Right lung (tissue), 5 donors: ENCODE results near the gene CSNK1E. TPM values are rescaled to one million over a fixed set of nuclear protein-coding genes. Genes with fewer than 3 reads are reported as not detected.

Source experiments
- DNase-seq, 2 donors: peaks; one replicate each; pipeline ENCODE4 v3.0.0-alpha.2; 2013
- polyA plus RNA-seq, 5 donors: library from polyadenylated mRNA; unstranded; fragments of 120-200 nt; gene quantifications; one replicate each; pipeline versions ENCODE4 v1.2.1 to v1.2.3, GENCODE V29; 2013; ENCODE audit warnings: inconsistent platforms in 1 of 5, low replicate concordance in 1 of 5; ENCODE audit not compliant: insufficient read length in 5 of 5, insufficient read depth in 1 of 5

The CSNK1E gene
- polyA plus RNA-seq, 5 donors, result 148 to 201 (median 194) TPM

DNA sequence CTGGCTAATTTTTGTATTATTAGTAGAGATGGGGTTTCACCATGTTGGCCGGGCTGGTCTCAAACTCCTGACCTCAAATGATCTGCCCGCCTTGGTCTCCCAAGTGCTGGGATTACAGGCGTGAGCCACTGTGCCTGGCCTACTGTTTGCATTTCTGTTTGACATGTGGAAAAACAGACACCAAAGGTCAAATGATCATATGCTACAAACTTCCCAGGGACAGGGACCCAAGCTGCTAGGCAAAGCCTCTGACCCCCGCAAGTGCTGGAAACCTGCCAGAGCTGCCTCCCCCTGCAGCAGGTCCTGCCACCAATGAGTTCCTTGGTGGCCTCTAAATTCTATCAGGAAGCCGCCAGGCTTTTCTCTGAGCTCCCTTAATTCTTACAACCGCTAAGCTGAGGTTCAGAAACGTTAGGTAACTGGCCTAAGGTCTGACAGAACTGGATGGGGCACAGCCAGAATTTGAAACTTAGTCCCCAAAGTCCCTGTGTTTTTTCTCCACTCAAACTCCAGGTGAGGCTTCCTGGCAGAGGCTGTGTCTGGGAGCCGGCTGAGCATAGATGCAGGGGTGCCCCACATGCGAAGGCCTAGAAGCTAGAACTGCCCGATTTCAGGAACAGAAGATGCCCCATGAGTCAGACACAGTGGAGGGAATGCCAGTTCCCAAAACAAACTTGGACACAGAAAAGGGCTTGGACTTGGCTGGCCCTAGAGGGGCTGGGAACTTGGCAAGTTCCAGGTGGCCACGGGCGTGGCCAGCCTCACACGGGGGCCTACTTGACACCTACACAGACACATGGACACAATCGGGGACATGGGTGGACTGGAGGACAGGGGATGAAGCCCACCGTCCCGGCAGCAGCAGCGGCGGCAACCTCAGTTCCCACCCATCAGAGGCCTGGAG, 7.4 kb downstream of the CSNK1E start:
- DNase-seq, result no peak

DNA sequence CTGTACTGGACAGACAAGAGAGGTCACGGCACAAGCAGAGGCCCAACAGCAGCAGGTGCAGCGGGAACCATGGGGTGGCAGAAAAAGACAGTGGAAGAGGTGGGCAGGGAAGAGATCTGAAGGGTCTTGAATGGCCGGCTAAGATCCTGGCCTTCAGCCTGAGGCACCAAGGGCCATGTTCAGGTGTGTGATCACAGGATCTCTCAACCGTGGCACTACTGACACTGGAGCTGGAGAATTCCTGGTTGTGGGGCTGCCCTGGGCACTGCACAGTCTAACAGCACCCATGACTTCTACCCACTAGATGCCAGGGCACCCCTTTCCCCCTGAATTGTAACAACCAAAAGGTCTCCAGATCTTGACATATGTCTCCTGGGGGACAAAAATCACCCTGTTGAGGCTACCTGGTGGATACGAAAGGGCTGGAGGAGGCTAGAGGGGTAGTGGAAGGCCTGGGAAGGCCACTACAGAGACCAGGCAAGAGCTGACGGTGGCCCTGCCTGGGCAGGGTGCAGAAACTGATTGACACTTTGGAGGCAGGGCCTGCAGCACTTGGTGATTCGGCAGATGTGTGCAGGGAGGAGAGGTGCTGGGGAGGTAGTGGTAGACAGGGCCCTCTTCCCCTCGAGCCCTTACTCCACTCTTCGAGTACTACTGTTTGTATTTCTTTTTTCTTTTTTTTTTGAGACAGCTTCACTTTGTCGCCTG, 8.3 kb downstream of the CSNK1E start:
- no peak for DNase-seq

DNA sequence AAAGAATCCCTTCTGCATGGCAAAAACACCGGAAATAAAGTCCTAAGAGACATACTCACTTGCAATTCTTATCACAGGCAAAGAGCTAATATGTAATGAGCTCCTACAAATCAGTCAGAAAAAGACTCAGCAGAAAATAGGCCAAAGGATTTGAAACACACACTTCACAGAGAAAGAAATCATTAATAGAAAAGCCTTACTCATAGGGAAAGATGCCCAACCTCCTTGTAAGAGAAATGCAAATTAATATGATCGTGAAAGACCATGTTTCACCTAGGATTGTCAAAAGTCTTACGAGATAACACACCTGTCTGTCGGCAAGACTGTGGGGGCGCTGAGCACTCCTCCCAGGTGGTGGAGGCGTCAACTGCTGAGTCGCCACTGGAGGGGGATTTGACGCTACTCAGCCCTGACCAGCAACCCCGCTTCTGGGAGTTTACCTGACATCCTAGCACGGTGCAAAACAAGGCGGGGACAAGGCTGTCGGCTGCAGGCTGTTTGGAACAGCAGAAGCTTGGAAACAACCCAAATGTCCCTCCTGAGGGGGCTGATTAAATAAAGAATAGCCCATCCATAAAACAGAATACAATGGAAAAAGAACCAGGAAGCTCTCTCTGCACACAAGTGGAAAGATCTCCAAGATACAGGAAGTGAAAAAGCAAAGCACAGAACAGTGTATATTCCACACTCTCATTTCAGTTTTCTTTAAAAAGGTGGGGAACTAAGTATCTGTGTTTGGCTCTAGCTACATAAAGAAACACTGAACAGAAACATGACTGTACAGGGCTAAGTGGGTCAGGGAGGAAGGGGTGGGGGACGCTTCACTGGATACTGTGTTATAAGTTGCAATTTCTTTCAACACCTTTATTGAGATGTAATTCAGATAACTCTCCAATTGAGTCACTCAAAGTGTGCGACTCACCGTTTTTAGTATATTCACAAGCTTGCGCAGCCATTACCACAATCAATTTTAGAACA, 11.5 kb downstream of the CSNK1E start:
- DNase-seq, result no peak

DNA sequence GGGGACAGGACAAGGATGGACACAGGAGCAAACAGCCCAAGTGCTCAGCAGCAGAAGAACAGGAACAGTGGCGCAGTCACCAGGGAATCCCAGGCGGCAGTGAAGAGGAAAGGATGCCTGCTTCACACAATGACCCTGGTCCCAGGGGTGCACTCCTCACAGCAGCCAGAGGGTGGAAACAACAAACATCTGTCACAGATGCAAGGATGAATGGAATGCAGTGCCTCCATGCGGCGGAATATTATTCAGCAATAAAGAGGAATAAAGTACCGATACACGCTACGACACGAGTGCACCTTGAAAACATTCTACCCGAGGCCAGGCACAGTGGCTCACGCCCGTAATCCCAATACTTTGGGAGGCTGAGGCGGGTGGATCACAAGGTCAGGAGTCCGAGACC, 12.7 kb downstream of the CSNK1E start:
- no peak for DNase-seq

DNA sequence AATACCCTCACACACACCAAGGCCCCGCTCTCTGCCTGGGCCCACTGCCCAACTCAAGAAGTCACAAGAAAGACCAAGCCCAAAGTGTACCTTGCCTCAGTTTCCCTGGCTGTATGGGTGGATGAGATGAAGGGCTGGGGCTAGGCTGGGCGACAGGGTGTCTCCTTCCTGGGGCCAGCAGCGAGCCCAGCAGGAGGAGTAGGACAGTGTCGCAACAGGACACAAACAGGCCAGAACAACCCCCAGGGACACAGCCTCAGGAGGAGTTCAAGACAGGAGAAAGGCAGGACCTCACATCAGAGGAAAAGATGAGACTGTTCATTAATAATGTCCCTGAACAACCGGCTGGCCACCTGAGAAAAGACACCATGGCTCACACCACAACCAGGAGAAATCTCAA, 13.3 kb downstream of the CSNK1E start:
- no peak for DNase-seq

DNA sequence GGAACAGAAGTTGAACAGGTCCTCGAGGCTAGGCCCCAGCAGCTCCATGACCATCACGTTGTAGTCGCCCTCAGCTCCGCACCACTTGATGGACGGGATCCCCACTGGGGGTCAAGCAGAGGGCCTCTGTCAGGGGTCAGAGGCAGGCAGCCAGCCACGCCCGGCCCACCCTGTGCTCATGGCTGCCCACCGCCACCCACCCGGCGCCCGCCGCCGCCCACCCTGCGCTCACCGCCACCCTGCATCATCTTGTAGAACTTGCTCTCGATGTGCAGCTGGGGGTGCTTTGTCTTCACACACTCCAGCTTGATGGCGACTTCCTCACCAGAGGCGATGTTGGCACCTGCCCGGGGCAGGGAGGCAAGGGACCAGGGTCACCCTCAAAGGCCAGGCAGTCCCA, 14.3 kb downstream of the CSNK1E start:
- no peak for DNase-seq

DNA sequence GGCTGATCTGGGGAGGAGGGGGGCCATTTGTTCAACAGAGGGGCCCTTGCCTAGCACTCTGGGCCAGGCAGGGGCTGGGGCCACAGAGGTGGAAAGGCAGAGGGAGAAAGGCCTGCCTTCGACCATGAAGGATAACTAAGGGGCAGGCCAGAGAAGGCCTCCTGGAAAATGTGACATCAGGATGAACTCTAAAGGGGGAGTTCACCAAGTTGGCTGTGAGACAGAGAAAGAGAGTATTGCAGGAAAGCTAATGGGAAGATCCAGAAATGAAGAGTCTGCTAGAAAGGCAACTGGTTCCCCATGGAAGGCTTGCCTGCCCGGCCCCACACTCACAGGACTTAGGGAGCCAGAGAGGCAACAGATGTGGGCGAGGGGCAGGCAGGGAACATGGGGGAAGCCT, 16.3 kb downstream of the CSNK1E start:
- no peak for DNase-seq

DNA sequence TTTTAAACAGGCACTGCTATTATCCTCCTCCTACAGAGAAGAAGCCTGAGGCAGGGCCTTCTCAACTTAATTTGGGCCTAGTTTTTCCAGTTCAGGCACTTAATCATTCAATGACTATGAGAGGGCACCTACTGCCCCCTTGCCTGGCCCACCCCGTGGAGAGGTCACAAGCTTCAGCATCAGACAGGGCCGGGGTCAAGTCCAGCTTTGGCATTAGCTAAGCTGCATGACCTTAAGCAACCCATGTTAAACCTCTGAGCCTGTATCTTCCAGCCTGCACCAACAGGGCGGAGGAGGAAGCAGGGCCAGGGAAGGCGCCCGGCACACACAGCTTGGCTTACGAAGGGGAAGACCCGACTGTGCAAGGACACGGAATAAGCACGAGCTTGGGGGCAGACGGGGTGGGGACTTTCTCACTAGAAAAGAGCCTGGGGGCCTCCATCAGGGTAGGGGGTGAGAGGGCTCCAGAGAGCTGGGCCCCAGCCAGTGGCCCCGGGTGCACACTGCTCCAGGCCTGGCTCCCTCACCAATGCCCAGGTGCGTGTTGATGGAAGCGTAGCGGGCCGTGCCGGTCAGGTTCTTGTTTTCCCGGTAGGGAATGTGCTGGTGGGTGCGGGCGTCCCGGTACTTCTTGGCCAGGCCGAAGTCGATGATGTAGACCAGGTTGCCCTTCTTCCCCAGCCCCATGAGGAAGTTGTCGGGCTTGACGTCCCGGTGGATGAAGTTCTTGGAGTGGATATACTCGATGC, 16.9 kb downstream of the CSNK1E start:
- DNase-seq, result no peak

DNA sequence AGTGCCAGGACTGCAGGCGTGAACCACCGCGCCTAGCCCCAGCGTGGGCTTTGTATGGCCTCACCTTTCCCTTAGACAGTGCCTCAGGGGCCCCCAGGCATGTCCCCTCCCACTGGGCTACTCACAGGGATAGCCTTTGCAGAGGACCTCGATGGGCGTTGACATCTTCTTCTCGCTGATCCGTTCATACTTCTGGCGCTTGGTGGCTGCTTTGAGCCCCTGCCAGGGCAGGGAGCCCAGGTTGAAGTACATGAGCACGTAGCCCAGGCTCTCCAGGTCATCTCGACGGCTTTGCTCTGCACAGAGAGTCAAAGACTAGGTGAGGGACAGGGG, 17.5 kb downstream of the CSNK1E start:
- no peak for DNase-seq

DNA sequence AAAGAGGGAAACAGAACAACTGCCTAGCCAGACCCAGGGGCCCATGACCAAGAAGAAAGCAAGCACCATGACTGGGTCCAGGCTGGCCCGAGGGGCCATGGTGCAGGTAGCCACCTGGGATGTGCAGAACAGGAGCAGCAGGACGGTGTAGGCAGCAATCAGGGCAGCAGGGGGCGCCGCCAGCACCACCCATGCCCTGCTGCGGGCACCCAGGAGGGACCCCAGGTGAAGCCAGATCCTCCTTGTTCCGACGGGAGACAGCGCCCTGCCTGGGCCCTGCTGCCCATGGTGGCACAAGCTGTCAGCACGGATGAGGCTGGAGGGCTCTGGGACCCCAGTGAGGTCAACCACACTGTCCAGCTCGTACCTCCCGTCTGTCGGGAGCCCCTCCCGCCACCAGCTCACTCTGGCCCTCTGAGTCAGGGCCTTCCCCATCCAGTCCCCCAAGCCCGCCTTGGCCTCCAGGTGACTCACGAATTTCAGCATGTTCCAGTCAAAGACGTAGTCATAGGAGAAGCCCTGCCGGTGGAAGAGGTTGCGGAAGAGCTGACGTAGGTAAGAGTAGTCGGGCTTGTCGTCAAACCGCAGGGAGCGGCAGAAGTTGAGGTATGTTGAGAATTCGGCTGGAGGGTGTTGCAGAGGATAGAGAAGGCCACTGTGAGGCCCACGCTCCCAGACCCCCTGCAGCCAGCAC, 18.8 kb downstream of the CSNK1E start:
- DNase-seq, result no peak

DNA sequence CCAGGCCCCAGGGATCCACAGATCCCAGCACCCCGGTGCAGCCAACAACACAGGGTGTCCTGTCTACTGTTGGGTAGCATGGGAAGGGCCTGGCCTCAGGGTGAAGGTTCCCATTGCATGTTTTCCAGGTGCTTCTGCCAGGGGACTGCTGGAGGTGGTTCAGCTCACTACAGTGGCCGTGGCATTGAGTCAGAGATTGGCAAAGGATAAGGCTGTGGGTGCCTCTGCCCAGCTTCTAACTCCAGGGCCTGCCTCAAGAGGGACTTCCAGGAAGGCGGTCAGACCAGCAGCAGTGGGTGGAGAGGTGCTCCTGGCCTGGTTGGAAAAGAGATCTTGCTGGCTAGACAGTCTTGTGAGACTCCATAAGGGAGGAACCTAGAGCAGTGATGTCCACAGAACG, 20.9 kb downstream of the CSNK1E start:
- no peak for DNase-seq

DNA sequence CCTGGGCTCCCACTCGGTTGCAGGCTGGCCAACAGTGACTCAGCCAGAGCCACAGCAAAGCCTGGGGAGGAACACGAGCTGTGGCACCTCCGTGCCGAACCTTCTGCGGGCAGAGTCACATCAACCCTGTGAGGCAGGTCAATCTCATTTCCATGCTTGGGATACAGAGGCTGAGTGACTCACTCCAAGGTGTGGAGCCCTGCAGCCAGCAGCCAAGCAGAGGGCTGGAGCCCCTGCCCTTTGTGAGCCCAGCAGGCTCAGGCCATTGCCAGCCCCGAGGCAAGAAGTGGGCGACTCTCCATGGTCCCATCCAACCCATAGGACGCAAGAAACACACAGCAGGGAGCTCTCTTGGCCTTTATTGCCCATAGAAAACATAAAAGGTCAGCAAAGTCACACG, 21.4 kb downstream of the CSNK1E start:
- no peak for DNase-seq

DNA sequence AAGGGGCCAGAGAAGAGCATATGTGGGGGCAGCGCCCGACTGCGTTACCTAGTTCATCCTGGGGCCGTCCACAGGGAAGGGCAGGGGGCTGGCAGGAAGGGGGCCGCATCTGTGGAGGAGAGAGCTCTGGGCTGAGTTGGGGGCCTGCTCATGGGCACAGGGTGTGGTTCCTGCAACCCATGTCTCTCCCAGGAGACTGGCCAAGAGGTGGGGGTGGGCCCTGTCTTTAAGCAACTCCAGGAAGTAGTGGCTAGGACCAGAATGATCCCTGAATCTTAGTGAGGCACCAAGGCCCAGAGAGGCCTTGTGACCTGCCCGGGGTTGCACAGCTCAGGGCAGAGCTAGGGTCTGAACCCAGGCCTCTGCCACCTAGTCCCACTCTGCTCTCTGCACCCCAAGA, 21.9 kb downstream of the CSNK1E start:
- no peak for DNase-seq

DNA sequence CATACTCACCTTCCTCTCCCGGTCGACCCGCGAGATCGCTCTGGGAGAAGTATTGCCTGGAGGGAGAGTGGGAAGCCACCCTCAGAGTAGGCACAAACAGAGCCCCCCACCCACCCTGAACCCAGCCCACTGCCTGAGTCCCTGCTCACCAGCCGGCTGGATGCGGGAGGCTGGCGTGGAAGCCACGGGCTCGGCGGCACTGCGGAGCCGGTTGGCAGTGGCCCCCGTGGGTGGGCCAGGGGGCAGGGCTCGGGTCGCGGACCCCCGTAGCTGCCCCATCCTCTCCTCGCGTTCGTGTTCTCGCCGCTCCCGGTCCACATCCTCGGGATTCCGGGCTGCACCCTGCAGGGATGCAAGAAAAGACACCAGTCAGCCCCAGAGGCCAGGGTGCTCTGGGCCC, 23.0 kb downstream of the CSNK1E start:
- no peak for DNase-seq

DNA sequence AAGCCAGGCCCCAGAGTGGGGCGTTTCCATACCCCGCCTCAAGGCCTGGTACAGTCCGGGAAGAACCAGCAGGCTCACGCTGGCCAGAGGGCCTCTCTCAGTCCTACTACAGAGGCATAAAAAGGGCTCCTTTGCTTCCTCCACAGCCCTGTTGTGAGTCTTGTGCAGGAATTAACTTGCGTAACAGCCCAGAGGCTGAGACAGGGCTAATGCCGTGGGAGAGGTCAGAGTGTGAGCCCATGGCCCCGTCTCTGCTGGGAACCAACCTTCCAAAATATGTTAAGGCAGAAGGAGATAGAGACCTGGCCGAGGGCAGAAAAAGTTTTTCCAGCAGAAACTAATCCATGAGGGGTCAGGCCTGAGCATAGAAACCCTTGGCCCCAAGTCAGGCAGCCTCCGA, 24.5 kb downstream of the CSNK1E start:
- DNase-seq, result no peak

DNA sequence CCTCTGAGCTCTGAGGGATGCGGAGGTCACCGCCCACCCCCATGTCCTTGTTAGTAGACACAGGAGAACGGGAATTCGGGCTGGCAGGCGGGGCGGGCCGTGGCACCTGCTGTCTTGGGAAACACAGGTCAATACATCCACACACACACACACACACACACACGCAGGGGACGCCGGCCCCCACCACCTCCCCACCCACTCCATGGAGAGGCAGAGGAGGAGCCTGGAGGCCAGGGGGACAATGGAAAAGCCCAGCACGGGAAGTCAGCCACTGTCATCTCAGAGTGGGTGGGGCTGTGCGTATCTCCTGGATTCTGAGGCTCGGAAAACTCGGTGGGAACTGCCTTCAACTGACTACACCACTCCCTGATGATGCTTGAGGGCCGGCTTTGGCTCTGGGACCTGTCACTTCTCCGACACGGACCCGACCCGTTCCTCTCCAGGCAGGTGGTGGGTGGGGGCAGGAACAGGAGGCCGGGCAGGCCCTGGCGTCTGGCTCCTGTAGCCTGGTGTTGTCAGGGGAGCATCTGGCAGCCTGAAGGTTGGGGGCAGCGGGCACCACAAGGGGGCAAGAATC, 25.9 kb downstream of the CSNK1E start:
- no peak for DNase-seq

DNA sequence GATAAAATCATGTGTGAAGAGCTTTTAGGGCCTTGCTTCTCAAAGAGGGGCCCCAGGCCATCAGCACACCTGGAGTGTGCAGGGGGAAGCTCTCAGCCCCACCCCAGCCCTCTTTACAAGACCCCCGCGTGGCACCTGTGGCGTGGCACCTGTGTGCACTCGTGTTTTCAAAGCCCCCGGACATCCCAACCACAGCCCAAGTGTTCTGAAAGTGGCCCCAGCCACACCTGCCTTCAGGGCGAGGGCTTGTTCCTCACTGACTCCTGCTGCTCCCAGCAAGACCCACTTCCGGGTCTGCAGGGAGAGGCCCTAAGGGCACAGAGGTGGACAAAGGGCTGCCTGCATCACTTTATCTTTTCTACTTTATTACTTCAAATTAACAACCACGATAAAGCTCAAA, 26.9 kb downstream of the CSNK1E start:
- DNase-seq, result no peak

DNA sequence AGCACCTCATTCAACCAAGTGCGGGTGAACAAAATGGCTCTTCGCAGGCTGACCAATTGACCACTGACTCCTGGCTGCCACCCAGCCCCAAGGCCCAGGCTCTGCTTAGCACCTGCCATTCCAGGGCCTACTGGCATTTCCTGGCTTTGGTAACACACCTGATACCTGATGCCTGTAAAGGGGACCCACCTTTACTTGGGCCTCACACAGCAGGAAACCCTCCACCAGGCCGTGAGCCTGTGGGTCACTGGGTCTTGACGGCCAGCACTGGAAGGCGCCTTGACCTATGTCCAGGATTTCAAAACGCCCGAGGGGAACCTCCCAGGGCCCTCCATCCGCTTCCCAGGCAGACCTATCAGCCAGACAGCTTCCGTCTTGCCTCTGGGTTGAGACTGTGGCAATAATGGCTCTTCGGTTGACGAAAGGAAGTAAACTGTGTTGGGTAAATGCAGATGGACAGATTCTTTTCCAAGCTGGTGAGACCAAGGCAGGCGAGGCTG, 27.6 kb downstream of the CSNK1E start:
- DNase-seq, result no peak

DNA sequence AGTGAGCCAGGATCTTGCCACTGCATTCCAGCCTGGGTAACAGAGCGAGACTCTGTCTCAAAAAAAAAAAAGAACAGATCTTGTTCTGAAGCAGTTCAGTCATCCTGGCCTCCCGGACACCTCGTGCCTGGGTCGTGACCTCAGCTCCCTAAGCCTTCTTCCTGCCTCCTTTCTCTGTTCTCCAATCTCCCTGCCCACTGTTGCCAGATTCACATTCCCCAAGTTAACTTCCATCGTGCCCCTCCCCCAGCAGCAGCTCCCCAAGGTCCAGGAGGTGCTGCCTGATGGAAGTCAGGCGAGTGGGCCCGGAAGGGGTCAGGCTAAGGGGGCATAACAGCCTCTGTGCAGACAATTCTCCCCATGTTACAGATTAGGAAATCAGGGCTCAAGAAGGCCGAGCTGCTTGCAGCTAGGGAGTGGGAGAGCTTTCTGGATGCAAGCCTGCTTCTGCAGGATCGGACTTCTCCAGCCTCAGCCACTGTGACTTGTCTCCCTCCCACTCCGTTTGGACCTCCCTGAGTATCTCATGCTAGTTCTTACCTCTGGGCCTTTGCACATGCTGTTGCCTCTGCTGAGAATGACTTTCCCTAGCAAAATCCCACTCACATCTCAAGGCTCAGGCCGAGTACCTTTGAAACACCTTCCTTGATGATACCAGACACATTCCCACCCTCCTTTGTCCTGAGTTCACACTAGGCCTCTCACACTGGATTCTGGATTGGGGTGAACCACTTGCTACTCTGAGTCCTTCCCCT, 30.1 kb downstream of the CSNK1E start:
- no peak for DNase-seq

DNA sequence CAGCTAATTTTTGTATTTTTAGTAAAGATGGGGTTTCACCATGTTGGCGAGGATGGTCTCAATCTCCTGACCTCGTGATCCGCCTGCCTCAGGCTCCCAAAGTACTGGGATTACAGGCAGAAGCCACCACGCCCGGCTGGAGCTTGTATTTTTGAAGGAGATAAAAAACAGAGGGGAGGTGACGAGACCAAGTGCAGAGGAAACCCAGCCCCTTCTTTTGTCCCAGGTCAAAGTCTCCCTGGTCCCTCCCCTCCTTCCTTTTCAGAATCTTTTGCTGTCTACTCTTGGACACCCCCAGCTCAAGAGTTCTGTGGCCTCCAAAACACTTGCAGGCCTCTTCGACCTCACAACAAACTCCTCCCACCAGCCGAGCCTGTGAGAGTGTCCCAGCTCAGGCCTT, 32.2 kb downstream of the CSNK1E start:
- no peak for DNase-seq
